SK-N-SH (cell line): ENCODE measurements around the gene DPP4. TPM values are rescaled to one million over a fixed set of nuclear protein-coding genes. Genes with fewer than 3 reads are reported as not detected.

Experiments
- CTCF ChIA-PET: fragments of 300-600, 350-600 bp; formaldehyde crosslinking; extraction: SDS; loops from one replicate; lab custom pipeline; 2021; lab: Yijun Ruan, JAX
- POLR2A ChIA-PET: fragments of 350-600 bp; sonication (Branson Sonifier 250); formaldehyde crosslinking; extraction: SDS; loops from one replicate; lab custom pipeline; 2020; ENCODE audit warnings: antibody characterized with exemption, inconsistent platforms; lab: Yijun Ruan, JAX
- DNase-seq: peaks from one replicate; pipeline ENCODE4 v3.0.0; 2012
- H2AFZ ChIP-seq: fragments of 200-600 bp; sonication (generic); 2 replicates; pipeline ENCODE4 v1.8.1; 2016; ENCODE audit warnings: antibody characterized with exemption, mild to moderate bottlenecking, low read depth
- H3F3A ChIP-seq: fragments of 200-600 bp; sonication (generic); replicated peaks from 2 replicates; pipeline ENCODE3; 2016; ENCODE audit warnings: antibody characterized with exemption, mild to moderate bottlenecking; ENCODE audit not compliant: insufficient read depth
- H3K27ac ChIP-seq, 2 experiments: fragments of 200-500 bp in 1 of 2; fragments of 200-600 bp in 1 of 2; sonication (Bioruptor generic) in 1 of 2; sonication (generic), shearing (Covaris generic) in 1 of 2; 2 replicates each; pipeline versions ENCODE4 v1.5.1 to v1.6.1; 2014 to 2016; ENCODE audit warnings: low read depth in 2 of 2, inconsistent platforms in 1 of 2, low read length in 1 of 2, mild to moderate bottlenecking in 1 of 2, mixed read lengths in 1 of 2
- H3K27me3 ChIP-seq: fragments of 200-600 bp; sonication (generic), shearing (Covaris generic); 2 replicates; pipeline ENCODE4 v1.6.1; 2016; ENCODE audit warnings: mixed run types; ENCODE audit not compliant: insufficient read depth
- H3K36me3 ChIP-seq, 2 experiments: fragments of 200-500 bp in 1 of 2; fragments of 200-600 bp in 1 of 2; sonication (Bioruptor generic) in 1 of 2; sonication (generic) in 1 of 2; replicated peaks in 1 of 2; 2 replicates each; pipeline versions ENCODE3 to v1.5.1; 2014 to 2016; ENCODE audit warnings: low read length in 1 of 2, mild to moderate bottlenecking in 1 of 2; ENCODE audit not compliant: insufficient read depth in 2 of 2, control insufficient read depth in 1 of 2
- H3K4me1 ChIP-seq, 2 experiments: fragments of 200-500 bp in 1 of 2; fragments of 200-600 bp in 1 of 2; sonication (Bioruptor generic) in 1 of 2; sonication (generic), shearing (Covaris generic) in 1 of 2; 2 replicates each; pipeline versions ENCODE4 v1.5.1 to v1.6.1; 2014 to 2016; ENCODE audit warnings: low read depth in 1 of 2, low read length in 1 of 2, mixed run types in 1 of 2; ENCODE audit not compliant: insufficient read depth in 2 of 2, control insufficient read depth in 1 of 2
- H3K4me2 ChIP-seq: fragments of 200-600 bp; sonication (generic), shearing (Covaris generic); 2 replicates; pipeline ENCODE4 v1.6.1; 2017; ENCODE audit warnings: mixed run types
- H3K4me3 ChIP-seq, 2 experiments: fragments of 200-500 bp in 1 of 2; fragments of 200-600 bp in 1 of 2; sonication (Bioruptor generic) in 1 of 2; sonication (generic), shearing (Covaris generic) in 1 of 2; 2 replicates each; pipeline versions ENCODE4 v1.5.1 to v1.8.1; 2014 to 2016; ENCODE audit warnings: low read depth in 2 of 2, inconsistent platforms in 1 of 2, low read length in 1 of 2, mild to moderate bottlenecking in 1 of 2, mixed read lengths in 1 of 2, moderate library complexity in 1 of 2
- H3K79me2 ChIP-seq: fragments of 200-600 bp; sonication (generic); 2 replicates; pipeline ENCODE4 v1.8.1; 2017; ENCODE audit warnings: mild to moderate bottlenecking; ENCODE audit not compliant: insufficient read depth
- H3K9ac ChIP-seq: fragments of 200-600 bp; sonication (generic); 2 replicates; pipeline ENCODE4 v1.6.1; 2017; ENCODE audit warnings: mixed run types
- H3K9me2 ChIP-seq: fragments of 200-600 bp; sonication (generic); 2 replicates; pipeline ENCODE4 v1.6.1; 2017; ENCODE audit warnings: mixed run types
- H3K9me3 ChIP-seq: fragments of 200-600 bp; sonication (generic); 2 replicates; pipeline ENCODE4 v1.6.1; 2017; ENCODE audit warnings: mixed run types, mild to moderate bottlenecking, moderate library complexity
- H4K20me1 ChIP-seq: fragments of 200-600 bp; sonication (generic); 2 replicates; pipeline ENCODE4 v1.6.1; 2017; ENCODE audit warnings: mild to moderate bottlenecking, mixed run types; ENCODE audit not compliant: insufficient read depth
- EP300 ChIP-seq, 2 experiments: IDR thresholded peaks; 2 replicates each; pipeline versions ENCODE4 v1.4.0 to v1.6.1; 2012; ENCODE audit warnings: borderline replicate concordance in 1 of 2, low read depth in 1 of 2, low read length in 1 of 2
- PBX3 ChIP-seq: IDR thresholded peaks from 2 replicates; pipeline ENCODE4; 2012
- POLR2AphosphoS5 ChIP-seq: IDR thresholded peaks from 2 replicates; pipeline ENCODE4 v1.6.1; 2012; ENCODE audit warnings: low read depth, low read length
- RCOR1 ChIP-seq: fragments of 150-350 bp; IDR thresholded peaks from 2 replicates; pipeline ENCODE4 v1.6.1; 2017; ENCODE audit warnings: antibody characterized with exemption, low read length
- RFX5 ChIP-seq: IDR thresholded peaks from 2 replicates; pipeline ENCODE4 v1.6.1; 2012; ENCODE audit warnings: mild to moderate bottlenecking, improper control_type of control experiment, low read length
- TEAD4 ChIP-seq: IDR thresholded peaks from 2 replicates; pipeline ENCODE4 v1.4.0; 2012; ENCODE audit warnings: mild to moderate bottlenecking, borderline replicate concordance; ENCODE audit not compliant: insufficient read depth
- YY1 ChIP-seq: IDR thresholded peaks from 2 replicates; pipeline ENCODE4 v1.4.0; 2012; ENCODE audit warnings: low read depth, mild to moderate bottlenecking
- WGBS: methylation state at CpG from one replicate; pipeline ENCODE4 v1.1.6; 2017; ENCODE audit warnings: low lambda C conversion rate; 5-methylcytosine and 5-hydroxymethylcytosine counted together
- polyA plus RNA-seq, 3 experiments: library from polyadenylated mRNA; depleted of rRNA; stranded (reverse); fragments of >200 nt; gene quantifications; 2 replicates each; pipeline ENCODE4 v1.2.3, GENCODE V29; 2012
- TF ChIP-seq, protein P1 (sequence below): IDR thresholded peaks from 2 replicates; pipeline ENCODE4 v1.4.0; 2012; ENCODE audit warnings: low read depth

DPP4 gene
- polyA plus RNA-seq, 1 of the 3 experiments (the other 2 are of a cell fraction) = 5.0 TPM

DNA sequence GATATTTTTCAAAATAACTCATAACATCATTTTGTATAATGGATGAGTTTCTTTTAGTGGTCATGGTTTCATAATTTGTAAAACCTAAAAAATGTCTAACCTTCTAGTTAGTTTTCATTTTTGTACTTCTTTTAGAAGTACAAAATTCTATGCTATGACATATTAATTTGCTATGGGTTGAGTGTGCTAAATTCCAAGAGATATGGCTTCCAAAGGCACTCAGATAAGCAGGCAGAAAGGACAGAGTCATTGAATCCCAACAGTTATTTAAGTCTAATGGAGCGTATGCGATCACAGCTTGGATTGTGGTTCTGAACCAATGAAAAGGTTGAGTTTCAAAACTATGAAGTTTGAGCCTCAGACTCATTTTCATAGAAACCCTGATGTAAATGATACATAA is 41.1 kb upstream of the DPP4 start (continued):
- TF ChIP-seq RCOR1 (no peak), POLR2AphosphoS5 (no peak), TEAD4 (no peak), EP300 (IDR thresholded peaks at IDR 0.05; ENCODE audit: borderline replicate concordance in 1 of 2, low read depth in 1 of 2, low read length in 1 of 2) (no peak), RFX5 (no peak), PBX3 (no peak)
- TF ChIP-seq, all 33 proteins: peak for 0

DNA sequence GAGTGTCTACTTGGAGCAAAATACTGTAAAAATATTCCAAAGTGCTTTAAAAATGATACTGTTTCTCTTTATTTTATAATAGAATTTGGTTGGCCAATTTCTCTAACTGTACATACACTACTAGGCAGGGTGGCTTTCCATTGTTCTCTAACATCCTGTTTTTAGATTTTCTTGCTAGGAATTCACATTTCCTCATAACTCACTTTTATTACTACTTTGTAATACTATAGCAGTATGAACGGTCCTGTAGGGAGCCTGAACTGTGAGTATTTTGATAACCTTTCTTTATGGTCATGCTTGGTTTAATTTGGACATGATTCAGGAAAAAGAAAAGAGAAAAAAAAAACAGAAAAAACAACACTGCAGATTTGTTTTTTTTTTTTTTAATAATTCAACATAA is 40.3 kb upstream of the DPP4 start:
- Histone ChIP-seq H3K4me2 (no peak overlapping the region), H3K79me2 (no peaks in the 10 kb centered on the region), H2AFZ (no peak overlapping the region), H3F3A (peaks cover 16% of the 10 kb centered on the region), H3K9me3 (peaks cover 8% of the 10 kb centered on the region), H3K9me2 (no peaks in the 10 kb centered on the region), H3K4me1 (0 out of 4 replicates have a peak, but pooled peaks cover 0 to 10% of the 10 kb centered on the region in 2 experiments), H3K36me3 (peaks cover 0 to 5% of the 10 kb centered on the region in 2 experiments), H3K27ac (no peak overlapping the region)
- CTCF ChIA-PET = no interaction called here
- POLR2A ChIA-PET = no interaction called here
- WGBS = 37% methylated on average over 1 of the region's 1 CpG
- no peak for DNase-seq
- TF ChIP-seq, protein P1, sequence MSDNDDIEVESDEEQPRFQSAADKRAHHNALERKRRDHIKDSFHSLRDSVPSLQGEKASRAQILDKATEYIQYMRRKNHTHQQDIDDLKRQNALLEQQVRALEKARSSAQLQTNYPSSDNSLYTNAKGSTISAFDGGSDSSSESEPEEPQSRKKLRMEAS = no peak
- no peak for TF ChIP-seq YY1
- TF ChIP-seq, all 33 proteins: peak for 0
- Histone ChIP-seq H3K9ac (no peak overlapping the region), H3K4me3 (no peak overlapping the region), H3K27me3 (no peaks in the 10 kb centered on the region), H4K20me1 (no peaks in the 10 kb centered on the region)

GRCh38 chr2:162113776-162114168 is 39.8 kb upstream of the DPP4 start:
- H3K27ac ChIP-seq = no peak overlapping the region
- WGBS = 70% methylated on average over 1 of the region's 1 CpG
- peak; percentile 37 for TF ChIP-seq PBX3
- TF ChIP-seq POLR2AphosphoS5 = no peak
- H3K9me3 ChIP-seq = peaks cover 8% of the 10 kb centered on the region
- H3K4me2 ChIP-seq = no peak overlapping the region
- H2AFZ ChIP-seq = no peak overlapping the region
- no peak for DNase-seq
- H3K9ac ChIP-seq = no peak overlapping the region
- H3K27me3 ChIP-seq = no peaks in the 10 kb centered on the region
- ChIA-PET CTCF (interaction anchor here (1.1 kb wide), 1 partner anchor 184 kb away, joined by 3 read pairs; no protein-coding TSS in a partner anchor), POLR2A (no interaction called here)
- no peak overlapping the region for H3K4me3 ChIP-seq
- no peaks in the 10 kb centered on the region for H4K20me1 ChIP-seq
- H3K9me2 ChIP-seq = no peaks in the 10 kb centered on the region
- peaks cover 0 to 5% of the 10 kb centered on the region in 2 experiments for H3K36me3 ChIP-seq
- H3K79me2 ChIP-seq = no peaks in the 10 kb centered on the region
- H3F3A ChIP-seq = peaks cover 13% of the 10 kb centered on the region
- 0 out of 4 replicates have a peak, but pooled peaks cover 0 to 7% of the 10 kb centered on the region in 2 experiments for H3K4me1 ChIP-seq
